Kasumi-1 (cell line): ENCODE data around the gene KIF23.

Source experiments
- DNase-seq, 2 experiments: peaks; one replicate each; lab custom pipeline; 2025; lab: John Stamatoyannopoulos, UW

Gene KIF23

DNA sequence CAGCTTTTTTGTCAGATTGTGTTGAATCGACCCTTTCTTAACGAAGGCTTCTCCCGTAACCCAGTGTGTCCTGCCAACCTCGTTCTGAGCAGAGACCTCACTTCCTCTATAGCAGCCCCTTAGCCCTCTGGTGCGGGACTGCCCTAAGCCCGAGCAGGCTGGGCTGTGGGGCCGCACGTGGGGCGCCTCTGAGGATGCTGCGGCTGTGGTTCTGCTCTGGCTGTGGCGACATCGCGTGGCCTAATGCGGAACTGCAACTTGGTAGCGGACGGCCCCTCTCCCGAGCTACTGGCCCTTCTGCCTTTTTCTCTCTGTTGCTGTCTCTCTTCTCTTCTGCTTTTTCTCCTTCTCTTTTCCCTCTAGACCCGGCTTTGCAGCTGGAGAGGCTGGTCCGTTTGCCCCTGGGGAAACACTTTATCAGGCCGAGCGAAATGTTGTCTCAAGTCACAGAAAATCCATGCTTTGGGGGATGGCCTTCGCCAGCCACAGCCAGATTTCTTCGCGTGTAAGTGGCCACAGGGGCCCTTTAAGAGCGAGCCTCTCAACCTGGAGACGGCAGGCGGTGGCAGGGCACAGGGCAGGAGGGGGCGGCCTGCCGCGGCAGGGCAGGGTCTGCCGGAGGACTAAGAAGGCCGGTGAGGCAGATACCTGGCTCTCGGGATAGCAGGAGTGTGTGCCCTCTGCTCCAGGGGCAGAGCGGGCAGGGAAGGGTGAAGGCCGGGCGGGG lies 19.4 kb upstream of the KIF23 start:
- DNase-seq: peak; percentile 53 to 64

DNA sequence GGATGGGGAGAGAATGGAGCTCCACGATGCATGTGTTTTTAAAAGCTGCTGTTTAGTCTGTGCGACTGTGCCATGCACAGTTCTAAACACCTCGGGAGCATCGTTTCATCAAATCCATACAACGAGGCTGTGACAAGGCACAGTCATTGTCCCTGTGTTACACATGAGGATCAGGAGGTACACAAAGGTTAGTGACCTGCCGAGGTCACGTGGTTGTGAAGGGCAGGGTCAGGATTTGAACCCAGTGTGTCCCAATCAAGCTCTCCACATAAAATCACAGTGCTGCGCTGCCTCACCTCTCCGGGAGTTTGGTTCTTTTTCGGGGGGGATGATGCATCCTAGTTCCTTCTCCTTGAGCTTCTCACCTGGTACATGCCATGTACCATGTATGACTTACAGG lies 18.7 kb upstream of the KIF23 start:
- DNase-seq: no peak

DNA sequence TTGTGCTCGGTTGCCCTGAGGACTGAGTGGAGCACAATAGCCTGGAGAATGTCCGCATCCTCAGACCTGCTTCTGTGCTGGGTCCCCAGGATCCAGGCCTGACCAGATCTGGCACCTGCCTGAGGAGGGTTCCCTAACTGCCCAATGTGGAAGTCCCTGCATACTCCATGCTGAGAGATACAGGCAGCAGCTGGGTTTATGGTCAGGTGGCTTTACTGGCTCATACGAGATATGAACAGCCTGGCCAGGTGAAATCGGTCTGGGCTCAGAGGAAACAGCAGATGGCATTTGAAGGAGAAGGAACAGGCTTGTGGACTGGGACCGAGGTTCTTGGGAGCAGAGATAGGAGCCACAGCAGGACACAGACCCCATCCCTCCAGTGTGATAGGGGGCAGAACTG lies 18.2 kb upstream of the KIF23 start:
- DNase-seq: no peak

DNA sequence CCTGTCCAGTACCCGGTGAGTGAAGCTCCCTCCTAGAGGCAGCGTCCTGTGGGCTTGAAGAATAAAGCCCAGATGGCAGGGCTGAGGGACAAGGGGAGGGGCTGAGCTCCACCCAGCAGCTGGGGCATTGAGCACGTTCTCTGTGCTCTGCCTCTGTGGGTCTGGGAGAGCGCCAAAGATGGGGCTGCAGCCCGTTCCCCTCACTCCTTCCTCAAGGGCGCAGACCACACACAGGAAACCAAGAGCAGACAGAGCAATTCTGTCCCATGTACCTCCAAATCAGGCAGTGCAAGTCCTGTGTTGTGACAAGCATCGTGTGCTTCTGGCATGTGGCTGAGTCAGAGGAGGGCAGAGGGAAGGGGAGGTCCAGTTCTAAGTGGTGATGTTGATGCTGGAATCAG lies 15.7 kb upstream of the KIF23 start:
- DNase-seq: peak; percentile 85

DNA sequence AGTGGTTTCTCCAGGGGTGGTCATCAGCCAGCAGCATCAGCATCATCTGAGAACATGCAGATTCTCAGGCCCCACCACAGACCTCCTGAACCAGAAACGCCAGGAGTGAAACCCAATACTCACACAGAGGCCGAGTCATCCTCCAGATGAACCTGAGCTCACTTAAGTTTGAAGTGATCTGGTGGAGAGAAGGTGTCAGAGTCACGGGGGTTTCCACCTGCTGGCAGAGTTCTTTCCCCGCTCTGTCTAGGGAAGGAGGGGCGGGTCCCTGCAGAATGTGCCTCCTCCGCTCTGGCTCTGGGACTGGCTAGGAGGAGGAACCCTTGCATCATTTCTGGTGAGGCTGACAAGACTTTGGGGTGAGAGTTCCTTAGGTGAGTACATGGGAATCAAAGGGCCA lies 13.3 kb upstream of the KIF23 start:
- DNase-seq: no peak

DNA sequence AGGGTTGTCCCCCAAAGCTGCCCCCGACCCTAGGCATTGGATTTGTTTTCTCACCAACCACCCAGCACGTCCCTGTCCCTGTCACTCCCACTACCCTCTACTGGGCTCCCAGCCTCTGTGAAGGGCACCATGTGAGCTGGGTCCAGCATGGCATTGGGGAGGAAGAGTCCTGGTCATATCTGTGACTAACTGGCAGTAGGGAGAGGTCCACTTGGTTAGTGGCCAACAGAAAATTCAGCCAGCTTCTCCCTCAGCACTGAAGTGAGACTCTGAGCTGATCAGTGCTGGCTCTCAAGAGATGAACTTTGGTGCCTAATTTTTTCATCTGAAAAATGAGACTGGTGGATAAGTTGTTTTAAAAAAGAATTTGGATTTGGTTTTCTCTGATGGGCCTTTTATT lies 11.3 kb upstream of the KIF23 start:
- no peak for DNase-seq

DNA sequence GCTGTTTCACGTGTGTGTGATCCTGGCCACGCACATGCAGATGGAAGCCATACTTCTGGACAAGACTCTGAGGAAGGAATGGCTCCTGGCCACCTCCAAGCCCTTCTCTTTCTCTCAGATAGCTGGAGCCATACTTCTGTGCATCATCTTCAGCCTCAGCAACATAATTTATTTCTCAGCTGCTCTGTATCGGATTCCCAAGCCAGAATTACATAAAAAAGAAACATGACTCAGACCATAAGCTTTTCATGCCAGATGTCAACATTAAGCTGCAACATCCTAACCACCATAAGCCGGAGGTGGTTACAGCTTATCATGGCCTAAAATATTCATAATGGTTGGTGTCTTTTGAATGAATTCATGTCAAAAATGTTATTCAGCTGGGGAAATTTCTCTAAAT lies 10.6 kb upstream of the KIF23 start:
- DNase-seq: no peak

DNA sequence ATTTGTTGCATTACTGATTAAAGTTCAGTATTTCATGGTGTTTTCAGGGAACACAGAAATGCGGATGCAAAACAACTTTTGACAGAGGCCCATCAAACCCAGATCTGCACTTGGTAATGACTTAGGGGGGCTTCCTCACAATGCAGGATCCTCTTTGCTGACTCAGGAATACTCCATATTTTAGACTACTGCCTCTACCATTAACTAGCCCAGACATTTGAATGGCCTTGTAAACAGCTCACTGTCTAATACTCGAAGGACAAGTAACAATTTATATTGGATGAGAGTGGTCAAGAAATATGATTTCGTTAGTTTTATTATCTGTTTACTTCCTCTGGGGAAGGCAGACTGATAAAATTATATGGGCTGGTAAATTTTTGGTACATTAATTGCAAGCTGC lies 9.0 kb upstream of the KIF23 start:
- DNase-seq: no peak

DNA sequence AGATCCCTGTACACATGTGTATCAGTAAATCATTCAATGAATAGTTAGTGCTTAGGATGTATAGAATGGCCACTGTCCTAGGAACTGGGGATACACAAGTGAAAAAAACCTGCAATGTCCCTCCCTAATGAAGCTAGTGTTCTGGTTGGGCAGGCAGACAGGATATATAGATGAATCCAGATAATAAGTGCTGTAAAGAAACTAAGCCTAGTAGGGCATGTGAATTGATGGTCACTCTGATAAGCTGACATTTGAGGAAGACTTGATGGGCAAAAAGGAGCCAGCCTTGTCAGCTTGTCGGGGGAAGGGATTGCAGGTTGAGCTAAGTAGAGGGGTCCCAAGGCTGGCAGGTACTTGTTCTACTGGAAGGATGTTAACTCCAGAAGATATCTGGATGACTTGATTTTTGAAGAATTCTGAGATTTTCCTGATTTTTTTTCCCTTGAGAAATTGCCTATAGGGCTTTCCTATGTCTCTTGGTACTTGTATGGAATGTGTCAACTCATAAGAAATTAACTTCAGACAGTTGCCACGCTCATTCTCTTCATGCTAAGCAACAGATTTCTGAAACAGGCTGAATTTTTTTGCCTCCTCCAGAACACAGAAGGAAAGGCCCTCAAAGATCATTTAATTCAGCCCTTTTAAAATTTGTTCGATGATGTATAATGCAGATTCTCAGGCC lies 6.3 kb upstream of the KIF23 start:
- DNase-seq: no peak

DNA sequence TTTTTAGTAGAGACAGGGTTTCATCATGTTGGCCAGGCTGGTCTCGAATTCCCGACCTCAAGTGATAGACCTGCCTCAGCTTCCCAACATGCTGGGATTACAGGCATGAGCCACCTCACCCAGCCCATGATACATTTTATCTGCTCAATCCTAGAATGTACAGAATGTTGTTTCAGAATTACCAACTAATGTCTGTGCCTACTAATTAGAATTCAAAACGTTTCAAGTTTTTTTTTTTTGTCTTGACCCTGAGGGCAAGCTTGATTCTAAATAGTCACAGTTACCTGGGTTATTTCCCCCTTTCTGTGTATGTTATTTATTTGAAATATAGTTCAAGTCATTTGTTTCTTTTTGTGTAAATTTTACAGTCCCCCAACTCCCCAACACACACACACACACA lies 5.3 kb upstream of the KIF23 start:
- DNase-seq: no peak

DNA sequence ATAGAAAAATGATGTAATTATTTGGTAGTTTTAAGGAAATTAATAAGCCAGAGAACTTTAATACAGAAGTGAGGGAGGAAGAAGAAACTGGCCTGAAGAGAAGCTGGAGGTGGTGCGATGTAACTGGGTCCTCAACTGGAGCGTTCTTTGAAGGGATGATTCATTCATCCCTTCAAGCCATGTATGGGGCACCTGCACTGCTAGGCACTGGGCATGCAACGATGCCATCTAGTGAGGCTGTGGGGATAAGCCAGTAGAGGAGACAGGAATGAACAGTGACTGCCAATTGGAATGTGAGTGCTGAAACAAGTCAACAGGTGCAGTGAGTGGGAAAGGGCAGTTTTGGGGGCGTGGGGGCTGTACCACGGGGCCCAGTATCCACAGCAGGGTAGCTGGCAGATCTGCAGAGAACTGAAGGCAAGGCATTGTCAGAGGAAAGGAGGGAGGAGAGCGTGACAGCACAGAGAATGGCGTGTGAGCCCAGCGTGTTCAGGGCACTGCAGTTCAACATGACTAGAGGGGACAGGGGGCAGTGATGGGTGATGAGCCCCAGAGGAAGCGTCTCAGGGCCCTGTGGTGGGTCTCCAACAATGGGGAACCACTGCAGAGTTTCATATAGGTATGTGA lies 3.8 kb upstream of the KIF23 start:
- peak in 1 of 2 experiments; percentile 47 for DNase-seq

DNA sequence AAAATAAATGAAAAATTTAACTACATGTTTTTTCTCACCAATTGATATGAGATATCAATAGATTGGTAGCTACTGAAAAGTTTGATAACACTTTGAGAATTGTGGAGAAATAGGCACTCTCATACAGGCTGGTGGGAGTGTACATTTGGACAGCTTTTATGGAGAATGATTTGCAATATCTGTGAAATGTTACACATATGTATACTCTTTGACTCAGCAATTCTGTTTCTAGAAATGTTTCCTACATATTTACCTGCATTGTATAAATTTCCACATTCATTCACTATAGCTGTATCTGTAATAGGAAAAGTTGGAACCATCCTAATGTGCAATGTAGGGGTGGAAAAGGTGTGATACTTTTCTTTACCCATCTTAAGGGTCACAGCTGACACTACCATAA lies 1.9 kb upstream of the KIF23 start:
- DNase-seq: no peak

DNA sequence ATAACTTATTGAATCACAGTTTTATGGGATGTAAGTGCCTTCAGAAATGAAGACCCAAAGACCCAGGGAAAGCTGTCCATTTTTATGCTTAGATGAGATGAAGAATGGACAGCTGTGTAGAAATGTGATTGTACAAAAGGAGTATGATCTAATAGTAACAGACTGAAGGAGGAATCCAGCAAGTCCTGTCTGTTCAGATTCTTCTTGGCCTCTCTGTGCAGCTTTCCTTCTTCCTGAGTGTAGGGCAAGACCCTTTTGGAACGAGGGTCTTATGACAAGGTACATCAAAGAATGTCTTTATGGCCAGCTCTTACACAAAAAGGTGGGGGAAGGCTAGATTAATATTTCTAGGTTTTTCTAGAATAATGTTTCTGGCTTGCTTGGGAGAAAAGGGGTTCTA lies 1.4 kb upstream of the KIF23 start:
- DNase-seq: no peak

DNA sequence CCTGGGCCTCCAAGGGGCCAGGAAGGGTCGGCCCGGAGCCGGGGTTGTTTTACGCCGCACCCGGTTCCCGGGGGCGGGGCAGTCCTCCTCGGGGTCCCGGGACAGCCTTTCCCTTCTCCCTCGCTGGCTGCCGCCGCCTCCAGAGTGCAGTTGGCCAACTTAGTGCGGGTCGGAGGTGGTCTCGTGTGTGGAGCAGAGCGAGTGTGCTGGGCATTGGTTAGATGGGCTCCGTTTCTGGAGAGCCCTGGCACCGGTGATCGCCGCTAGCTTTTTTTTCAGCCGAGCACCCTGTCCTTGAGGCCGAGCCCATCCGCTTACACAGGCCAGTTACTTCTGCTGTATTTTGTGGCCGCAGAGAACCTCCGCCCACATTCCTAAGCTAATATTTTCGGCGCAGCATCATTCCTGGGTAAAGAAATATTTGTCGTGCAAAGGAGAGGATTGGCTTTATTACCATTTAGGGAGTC lies 585 bp downstream of the KIF23 start:
- DNase-seq: peak; percentile 39 to 51

DNA sequence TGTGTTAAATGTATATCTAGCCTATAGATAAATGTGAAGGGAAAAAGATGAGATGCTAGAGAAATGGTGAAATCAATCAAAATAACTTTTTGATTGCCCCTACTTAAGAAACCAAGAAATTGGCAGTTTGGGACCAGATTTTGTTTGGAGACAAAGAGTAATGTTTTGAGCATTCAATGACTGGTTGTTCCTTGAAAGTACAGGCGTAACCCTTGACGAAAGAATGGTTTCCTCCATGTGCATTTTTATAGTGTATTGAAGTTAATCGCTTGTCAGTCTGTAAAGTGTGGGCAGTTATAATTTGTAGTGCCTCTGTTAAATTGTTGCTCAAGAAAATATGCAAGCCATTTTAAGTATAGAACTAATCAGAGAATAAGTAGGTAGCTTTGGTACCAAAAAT lies 1.2 kb downstream of the KIF23 start:
- no peak for DNase-seq

DNA sequence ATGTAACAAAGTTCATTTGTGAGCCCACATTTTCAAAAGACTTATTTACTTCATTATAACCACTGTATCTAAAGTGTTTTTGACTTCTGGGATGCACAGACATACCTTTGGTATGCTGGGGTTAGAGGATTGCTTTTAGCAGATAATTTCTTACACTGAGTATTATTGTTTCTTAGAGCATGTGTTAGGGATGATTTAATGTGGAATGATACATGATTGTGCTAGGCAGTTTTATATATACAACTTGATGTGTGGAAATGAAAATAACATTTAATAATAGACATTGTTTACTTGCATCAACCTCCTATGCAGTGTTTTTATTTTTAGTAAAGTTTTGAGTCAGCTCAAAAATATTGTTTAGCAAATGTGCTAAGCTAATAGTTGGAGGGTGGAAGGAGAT lies 3.4 kb downstream of the KIF23 start:
- no peak for DNase-seq

DNA sequence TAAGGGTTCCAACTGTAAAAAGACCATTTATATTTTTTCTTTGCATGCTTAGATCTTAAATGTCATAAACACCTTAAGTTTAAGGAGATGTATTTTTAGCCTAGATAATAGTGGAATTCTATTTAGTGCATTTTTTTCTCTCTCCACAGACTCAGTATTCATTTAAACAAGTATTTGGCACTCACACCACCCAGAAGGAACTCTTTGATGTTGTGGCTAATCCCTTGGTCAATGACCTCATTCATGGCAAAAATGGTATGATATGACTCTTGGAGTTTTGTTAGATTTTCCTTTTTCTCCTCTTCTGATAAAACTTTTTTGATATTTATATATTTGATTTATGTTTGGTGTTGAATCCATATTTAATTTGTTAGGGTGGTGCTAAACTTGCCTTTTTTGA lies 7.3 kb downstream of the KIF23 start:
- DNase-seq: no peak

DNA sequence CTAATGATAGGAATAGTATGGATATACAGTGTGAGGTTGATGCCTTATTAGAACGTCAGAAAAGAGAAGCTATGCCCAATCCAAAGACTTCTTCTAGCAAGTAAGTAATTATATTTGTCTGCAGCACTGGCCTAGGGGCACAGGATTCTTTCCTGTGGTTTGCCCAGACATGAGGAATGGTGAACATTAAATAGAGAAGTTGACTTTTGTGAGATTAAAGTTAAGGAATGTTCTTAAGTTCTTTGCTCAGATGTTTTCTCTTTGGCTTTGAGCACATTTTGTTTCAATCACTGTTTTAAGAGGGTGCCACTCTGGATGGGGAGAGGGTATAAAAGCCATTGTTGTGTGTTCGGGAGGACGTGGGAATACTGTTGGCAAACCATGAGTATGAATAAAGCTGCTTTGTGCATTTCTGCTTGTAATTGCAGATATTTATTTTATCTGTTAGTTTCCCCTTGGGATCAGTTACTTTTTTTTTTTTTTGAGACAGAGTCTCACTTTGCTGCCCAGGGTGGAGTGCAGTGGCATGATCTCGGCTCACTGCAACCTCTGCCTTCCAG lies 8.3 kb downstream of the KIF23 start:
- no peak for DNase-seq

DNA sequence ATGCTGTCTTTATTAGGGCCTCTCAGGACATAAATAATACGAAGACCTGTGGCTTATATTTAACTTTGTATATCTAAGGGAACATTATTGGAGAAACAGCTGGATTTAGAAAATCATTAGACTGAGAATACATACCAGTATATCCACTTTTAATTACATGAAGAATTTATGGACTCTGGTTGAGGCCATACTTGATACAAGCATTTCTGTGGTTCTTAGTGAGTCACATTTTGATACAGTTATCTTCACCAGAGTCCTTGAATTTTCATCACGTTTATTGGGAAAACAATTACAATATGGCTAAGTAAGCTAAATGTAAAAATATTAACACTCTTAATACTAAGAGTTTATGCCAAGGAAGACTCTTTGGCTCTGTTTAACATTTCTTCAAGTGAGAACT lies 9.9 kb downstream of the KIF23 start:
- no peak for DNase-seq

DNA sequence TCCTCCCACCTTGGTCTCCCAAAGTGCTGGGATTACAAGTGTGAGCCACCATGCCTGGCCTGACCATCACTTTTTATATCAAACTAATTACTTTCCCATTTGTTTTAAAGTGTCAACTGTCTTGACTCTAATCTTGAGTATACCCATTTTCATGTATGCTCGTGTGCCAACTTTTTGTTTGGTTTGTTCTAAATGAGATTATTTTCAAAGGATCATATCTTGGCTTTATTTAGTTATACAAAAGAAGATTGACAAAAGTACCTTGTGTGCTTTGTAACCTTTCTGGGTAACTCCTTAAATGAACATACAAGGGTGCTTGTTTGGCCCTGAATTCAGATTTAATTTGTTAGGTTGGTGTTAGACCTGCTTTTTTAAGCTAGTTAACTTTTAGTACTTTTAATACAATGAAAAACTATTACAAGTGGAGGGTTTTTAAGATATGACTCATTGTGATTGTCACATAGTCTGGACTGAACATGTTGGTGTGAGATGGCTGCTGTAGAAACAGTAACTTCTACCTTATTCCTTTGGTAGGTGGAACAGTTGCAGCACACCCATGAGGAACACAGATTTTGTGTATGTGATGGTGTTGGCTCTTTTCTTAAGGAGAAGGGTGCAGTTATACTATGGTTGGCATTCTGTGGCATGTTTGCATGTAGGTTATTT lies 10.7 kb downstream of the KIF23 start:
- DNase-seq: no peak

DNA sequence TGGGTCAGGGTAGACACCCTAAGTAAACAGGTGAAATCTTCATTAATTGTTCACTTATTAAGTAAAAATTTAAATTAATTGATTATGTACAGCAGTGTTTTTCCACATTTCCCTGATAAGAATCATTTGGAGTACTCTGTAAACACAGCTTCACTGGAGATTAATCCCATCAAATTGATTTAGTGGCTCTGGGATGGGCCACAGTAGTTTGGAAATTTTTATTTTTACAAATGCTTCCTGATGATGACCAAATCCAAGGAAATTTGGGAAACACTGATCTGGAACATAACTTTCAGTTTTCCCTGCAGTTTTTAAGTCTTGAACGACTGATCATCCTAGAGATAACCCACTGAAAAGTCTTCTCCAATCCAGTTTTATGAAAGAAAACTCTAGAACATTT lies 19.7 kb downstream of the KIF23 start:
- DNase-seq: no peak

DNA sequence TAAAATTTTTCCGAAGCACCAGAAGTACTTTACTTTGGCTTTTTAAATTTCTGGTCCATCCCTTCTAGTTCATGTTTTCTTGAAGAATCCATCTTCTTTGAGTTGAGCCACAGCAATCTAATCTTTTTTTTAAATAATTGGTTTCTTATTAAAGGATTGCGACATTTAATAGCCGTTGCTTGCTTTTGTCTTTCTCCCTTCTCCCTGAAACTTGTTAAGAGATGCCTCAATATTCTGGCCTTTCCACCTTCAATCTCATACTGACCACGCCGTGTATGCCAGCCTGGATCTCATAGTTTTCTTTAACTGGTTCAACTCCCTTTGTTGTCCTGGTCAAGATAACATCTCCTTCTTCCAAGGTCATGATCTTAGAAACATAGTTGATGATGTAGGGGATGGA lies 20.1 kb downstream of the KIF23 start:
- DNase-seq: no peak

DNA sequence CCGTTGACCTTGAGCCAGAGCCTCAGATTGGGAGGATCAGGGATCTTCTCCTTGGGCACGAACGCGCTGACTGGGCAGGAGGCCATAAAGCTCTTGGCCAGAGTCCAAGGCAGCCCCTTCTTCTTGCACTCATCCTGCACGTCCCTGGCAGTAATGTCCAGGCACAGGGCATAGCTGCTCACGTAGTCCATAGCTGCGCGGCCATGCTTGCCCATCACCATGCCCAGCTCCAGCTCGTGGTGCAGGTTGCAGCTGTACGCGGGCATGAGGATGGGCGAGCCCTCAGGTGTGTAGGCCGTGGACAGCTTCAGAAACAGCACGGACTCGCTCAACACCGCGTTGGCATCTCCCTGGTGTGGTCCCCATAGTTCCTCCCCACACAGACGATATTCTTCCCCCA lies 20.5 kb downstream of the KIF23 start:
- DNase-seq: no peak
